IPS DF 6.9 (cell line): ENCODE measurements around the gene GOLGA6L9.
"Not testable (repeated sequence)": the region's sequence is repeated elsewhere in the genome, so short reads cannot be mapped to it uniquely, and the experiment has no call there.

Experiments
- DNase-seq: peaks from one replicate; pipeline ENCODE4 v3.0.0-alpha.2; 2013; ENCODE audit warnings: low read depth, low spot score
- H3K27ac ChIP-seq: one replicate; pipeline ENCODE4 v1.5.1; 2013; ENCODE audit warnings: low read length, control low read depth
- H3K27me3 ChIP-seq: 2 replicates; pipeline ENCODE4 v1.6.1; 2013; ENCODE audit warnings: mild to moderate bottlenecking, low read length; ENCODE audit not compliant: control insufficient read depth, insufficient read depth
- H3K36me3 ChIP-seq: 2 replicates; pipeline ENCODE4 v1.6.1; 2013; ENCODE audit warnings: low read length; ENCODE audit not compliant: control insufficient read depth, insufficient read depth
- H3K4me1 ChIP-seq: 2 replicates; pipeline ENCODE4 v1.6.1; 2013; ENCODE audit warnings: low read length; ENCODE audit not compliant: control insufficient read depth, insufficient read depth
- H3K4me3 ChIP-seq: 2 replicates; pipeline ENCODE4 v1.5.1; 2013; ENCODE audit warnings: mild to moderate bottlenecking, low read length
- H3K9me3 ChIP-seq: 2 replicates; pipeline ENCODE4 v1.6.1; 2013; ENCODE audit warnings: low read length, inconsistent platforms; ENCODE audit not compliant: control insufficient read depth, insufficient read depth
- WGBS: extraction: QIAGEN DNeasy Blood & Tissue Kit; methylation state at CpG from one replicate; pipeline ENCODE4 v1.1.7; 2013; ENCODE audit warnings: mixed read lengths, missing lambda C conversion rate; ENCODE audit not compliant: insufficient read length, insufficient coverage; 5-methylcytosine and 5-hydroxymethylcytosine counted together

The GOLGA6L9 gene

GRCh38 chr15:82468205-82468604 is 38.6 kb downstream of the GOLGA6L9 start:
- WGBS: no CpG with 5 or more reads among the region's 11 CpGs
- H3K4me1 ChIP-seq: not testable (repeated sequence)

GRCh38 chr15:82469381-82469780 is 39.8 kb downstream of the GOLGA6L9 start:
- H3K36me3 ChIP-seq, H3K9me3 ChIP-seq, H3K4me1 ChIP-seq, DNase-seq, H3K4me3 ChIP-seq, H3K27ac ChIP-seq, H3K27me3 ChIP-seq: not testable (repeated sequence)
- WGBS: no CpG with 5 or more reads among the region's 12 CpGs

More at GRCh38 chr15:82468205-82468604, 38.6 kb downstream of the GOLGA6L9 start:
- H3K27ac ChIP-seq, H3K9me3 ChIP-seq, H3K27me3 ChIP-seq, H3K36me3 ChIP-seq, H3K4me3 ChIP-seq, DNase-seq: not testable (repeated sequence)

GRCh38 chr15:82472269-82472982 is 42.8 kb downstream of the GOLGA6L9 start:
- H3K36me3 ChIP-seq, H3K27me3 ChIP-seq, H3K9me3 ChIP-seq, H3K27ac ChIP-seq, H3K4me1 ChIP-seq, DNase-seq, H3K4me3 ChIP-seq: not testable (repeated sequence)
- no CpG with 5 or more reads among the region's 32 CpGs for WGBS

- not testable (repeated sequence) for H3K9me3 ChIP-seq, H3K36me3 ChIP-seq, DNase-seq, H3K27me3 ChIP-seq, H3K27ac ChIP-seq, H3K4me1 ChIP-seq, H3K4me3 ChIP-seq
- no CpG with 5 or more reads among the region's 22 CpGs for WGBS
These were observed 45.1 kb downstream of the GOLGA6L9 start for GRCh38 chr15:82474596-82475325.

GRCh38 chr15:82475345-82475967 is 45.8 kb downstream of the GOLGA6L9 start:
- WGBS: no CpG with 5 or more reads among the region's 11 CpGs
- not testable (repeated sequence) for H3K9me3 ChIP-seq, DNase-seq, H3K27me3 ChIP-seq, H3K4me3 ChIP-seq, H3K36me3 ChIP-seq, H3K27ac ChIP-seq, H3K4me1 ChIP-seq

- not testable (repeated sequence) for H3K27ac ChIP-seq, DNase-seq, H3K9me3 ChIP-seq, H3K4me1 ChIP-seq, H3K27me3 ChIP-seq, H3K36me3 ChIP-seq, H3K4me3 ChIP-seq
- WGBS: no CpG with 5 or more reads among the region's 14 CpGs
These were observed 47.2 kb downstream of the GOLGA6L9 start for GRCh38 chr15:82476697-82477342.

GRCh38 chr15:82477343-82478057 is 47.9 kb downstream of the GOLGA6L9 start:
- H3K9me3 ChIP-seq: not testable (repeated sequence)

More at GRCh38 chr15:82477343-82478057, 47.9 kb downstream of the GOLGA6L9 start:
- not testable (repeated sequence) for H3K36me3 ChIP-seq, H3K27me3 ChIP-seq, DNase-seq, H3K27ac ChIP-seq, H3K4me1 ChIP-seq, H3K4me3 ChIP-seq
- no CpG with 5 or more reads among the region's 13 CpGs for WGBS
